Fibroblast of the aortic adventitia (primary cell): Measurements from ENCODE around the gene ABCB9. TPM values are rescaled to one million over a fixed set of nuclear protein-coding genes. Genes with fewer than 3 reads are reported as not detected.
A peak's percentile ranks its signal among the peaks of the same experiment; 100 is the strongest.

Source experiments
- DNase-seq: peaks from one replicate; pipeline ENCODE4 v3.0.0-alpha.2; 2010; ENCODE audit warnings: low read depth
- H3K4me3 ChIP-seq: 2 replicates; pipeline ENCODE4 v1.5.1; 2011; ENCODE audit warnings: low read depth, mild to moderate bottlenecking, control low read depth, low read length, moderate library complexity
- total RNA-seq: library from RNA; depleted of rRNA; stranded (reverse); fragments of >200 nt; gene quantifications from 2 replicates; pipeline ENCODE4 v1.2.3, GENCODE V29; 2012; ENCODE audit warnings: low replicate concordance
- TF ChIP-seq, protein P1 (sequence below): IDR thresholded peaks from 2 replicates; pipeline ENCODE4 v1.5.1; 2011; ENCODE audit warnings: mild to moderate bottlenecking, low read length, control low read depth, inconsistent platforms; ENCODE audit not compliant: insufficient read depth

ABCB9 gene
- total RNA-seq, 1 donor = 10.3 TPM

DNA sequence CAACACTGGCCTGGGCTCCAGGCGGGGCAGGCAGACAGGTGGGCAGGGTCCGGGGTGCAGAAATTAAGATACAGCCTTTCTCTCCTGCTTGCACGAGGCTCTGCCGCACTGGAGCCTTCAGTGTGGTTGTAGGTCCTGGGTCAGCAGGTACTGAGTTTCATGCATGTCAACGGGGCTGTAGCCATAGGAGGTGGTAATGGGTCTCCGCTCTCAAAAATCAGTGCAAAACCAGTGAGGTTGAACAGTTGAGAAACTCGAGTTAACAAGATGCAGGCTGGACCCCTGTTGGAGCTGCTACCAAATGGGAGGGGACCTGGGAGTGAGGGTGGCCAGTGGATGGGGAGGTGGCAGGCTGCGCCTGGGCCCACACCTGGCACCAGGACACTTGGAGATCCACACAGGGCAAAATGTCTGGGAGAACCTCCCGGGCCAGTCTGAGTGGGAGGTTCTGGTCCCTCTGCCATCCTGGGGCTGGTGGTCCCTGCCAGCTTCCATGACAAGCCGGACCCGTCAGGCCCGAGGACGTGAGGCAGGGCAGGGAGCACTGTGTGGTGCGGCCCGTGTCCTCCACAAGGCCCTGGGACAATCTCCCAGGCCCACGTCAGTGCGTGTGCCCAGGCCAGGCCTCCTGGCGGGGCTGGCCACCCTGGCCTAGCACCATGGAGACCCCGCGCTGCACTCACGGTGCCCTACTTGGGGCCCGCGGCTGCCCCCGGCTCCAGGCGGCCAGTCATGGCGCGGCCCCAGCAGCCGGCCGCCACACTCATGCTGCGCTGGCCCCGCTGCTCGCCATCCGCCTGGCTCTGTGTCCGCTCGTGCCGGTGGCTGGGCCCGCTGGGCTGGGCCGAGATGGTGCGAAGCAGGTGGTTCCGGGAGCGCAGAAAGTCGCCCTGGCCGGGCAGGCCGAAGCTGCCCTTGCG is 19.3 kb upstream of the ABCB9 start:
- no peak overlapping the region for H3K4me3 ChIP-seq
- TF ChIP-seq, protein P1, sequence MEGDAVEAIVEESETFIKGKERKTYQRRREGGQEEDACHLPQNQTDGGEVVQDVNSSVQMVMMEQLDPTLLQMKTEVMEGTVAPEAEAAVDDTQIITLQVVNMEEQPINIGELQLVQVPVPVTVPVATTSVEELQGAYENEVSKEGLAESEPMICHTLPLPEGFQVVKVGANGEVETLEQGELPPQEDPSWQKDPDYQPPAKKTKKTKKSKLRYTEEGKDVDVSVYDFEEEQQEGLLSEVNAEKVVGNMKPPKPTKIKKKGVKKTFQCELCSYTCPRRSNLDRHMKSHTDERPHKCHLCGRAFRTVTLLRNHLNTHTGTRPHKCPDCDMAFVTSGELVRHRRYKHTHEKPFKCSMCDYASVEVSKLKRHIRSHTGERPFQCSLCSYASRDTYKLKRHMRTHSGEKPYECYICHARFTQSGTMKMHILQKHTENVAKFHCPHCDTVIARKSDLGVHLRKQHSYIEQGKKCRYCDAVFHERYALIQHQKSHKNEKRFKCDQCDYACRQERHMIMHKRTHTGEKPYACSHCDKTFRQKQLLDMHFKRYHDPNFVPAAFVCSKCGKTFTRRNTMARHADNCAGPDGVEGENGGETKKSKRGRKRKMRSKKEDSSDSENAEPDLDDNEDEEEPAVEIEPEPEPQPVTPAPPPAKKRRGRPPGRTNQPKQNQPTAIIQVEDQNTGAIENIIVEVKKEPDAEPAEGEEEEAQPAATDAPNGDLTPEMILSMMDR = no peak
- no peak for DNase-seq

DNA sequence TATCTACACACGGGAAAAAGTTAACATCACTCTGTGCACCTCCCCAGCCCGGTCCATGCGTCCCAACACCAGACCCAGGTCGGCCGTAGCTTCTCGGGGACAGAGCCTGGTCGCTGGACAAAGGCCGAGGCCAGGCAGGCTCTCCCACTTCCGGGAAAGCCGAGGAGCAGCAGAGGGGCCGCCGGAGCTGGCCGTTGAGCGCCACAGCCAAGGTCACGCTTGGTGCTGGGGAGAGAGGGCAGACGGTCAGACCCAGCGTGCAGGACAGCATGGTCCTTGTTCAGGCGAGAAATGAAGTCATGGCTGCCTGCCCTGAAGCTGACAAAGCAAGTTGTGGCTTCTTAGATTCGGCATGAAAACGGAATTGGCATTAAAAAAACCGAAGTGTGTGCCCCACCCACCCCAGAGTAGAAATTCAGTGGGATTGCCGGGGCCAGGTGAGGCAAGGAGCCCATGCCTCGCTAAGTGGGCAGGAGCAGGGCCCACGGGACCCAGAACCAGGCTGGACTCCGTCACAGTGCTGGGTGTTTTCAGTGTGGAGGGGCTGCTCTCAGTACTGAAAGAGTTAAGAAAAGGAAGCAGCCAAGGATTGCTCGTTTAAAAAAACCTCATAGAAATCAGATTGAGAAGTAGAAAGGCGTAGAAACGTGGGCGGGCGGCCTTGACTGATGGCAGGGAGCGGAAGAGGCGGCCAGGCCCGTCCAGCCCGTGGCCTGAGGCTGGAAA is 18.5 kb upstream of the ABCB9 start:
- TF ChIP-seq, protein P1 = no peak
- peak; percentile 22 for DNase-seq
- no peak overlapping the region for H3K4me3 ChIP-seq

DNA sequence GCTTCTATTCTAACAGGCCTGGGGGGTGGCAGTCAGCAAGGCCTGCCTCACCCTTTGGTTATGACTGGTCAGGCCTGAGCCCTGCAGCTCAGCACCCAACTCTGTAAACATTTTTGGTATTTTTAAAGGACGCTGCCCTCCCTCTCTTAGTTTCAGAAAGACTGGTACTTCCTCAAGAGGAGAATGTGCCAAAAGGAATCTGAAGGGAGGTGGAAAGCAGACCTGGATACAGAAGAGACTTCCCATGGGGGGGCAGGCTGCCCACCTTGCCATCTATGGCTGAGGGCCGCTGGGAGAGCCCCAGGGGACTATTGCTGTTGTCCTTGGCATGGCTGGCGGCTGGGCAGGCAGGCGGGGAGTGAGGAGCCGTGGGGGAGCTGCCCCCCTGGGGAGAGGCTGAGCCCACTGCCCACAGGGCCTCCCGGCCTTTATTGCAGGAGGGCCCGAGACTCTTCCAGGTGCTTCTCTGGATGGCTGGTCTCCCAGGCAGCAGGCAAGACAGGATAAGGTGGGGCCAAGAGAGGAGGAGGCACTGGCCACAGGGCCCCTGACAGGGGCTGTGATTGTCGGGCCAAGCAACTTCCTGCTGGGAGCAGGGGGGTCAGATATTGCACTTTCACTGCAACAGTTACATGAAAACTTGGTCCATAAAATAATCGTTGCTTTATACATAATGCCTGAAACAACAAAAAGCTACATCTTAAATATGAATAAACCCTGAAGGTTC is 17.7 kb upstream of the ABCB9 start:
- TF ChIP-seq, protein P1 = no peak
- DNase-seq = peak; percentile 40
- H3K4me3 ChIP-seq = no peak overlapping the region

DNA sequence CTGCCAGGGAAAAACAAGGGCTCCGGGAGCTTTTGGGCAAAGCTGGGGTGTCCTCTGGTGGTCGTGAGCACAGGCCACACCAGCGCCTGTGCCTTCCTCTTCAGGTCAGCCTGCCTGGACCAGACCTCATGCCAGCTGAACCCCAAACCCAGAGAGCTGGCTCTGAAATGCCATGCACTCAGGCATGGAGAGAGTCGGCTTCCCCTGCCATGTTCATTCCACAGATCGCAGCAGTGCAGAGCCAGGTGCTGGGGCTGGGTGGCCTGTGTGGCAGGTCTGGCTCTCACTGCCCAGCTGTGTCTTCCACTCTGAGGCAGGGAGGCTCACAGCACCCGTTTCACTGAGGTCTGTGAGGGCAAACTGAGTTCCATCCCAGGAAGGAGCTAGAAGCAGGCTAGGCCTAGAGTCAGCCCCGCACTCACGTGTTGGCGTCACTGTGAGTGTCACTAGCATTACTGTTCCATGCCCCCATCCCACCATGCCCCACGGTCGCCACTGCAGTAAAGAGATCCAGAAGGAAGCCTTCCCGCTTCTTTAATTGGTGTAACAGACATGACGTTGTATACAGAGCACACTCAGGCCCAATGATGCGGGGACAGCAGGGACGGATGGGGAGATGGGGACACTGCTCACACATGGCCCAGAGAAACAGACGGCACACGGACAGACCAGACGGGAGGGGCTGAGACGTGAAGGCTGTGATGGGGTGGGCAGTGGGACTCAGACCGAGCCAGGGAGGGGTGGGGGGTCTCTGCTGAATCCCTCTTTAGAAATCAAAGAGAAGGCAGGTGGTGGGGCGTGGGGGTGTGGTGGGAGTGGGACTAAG is 16.9 kb upstream of the ABCB9 start:
- DNase-seq = no peak
- H3K4me3 ChIP-seq = no peak overlapping the region
- TF ChIP-seq, protein P1 = no peak

DNA sequence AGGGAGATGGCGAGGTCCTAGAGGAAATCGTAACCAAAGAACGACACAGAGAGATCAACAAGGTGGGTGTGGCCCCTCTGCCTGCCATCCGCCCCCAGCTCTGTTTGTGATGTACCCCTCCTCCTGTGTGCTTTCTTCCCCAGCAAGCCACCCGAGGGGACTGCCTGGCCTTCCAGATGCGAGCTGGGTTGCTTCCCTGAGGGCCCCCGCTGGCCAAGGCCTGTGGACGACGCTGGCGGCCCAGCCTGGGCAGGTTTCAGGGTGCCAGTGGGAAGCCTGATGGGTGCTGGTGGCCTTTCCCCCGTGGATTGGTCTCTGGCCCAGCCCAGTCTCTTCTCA is 16.2 kb upstream of the ABCB9 start:
- TF ChIP-seq, protein P1 = no peak
- H3K4me3 ChIP-seq = peak overlapping the region; percentile 92
- DNase-seq = no peak
